ENCODE data around the gene CELF5. TPM values are rescaled to one million over a fixed set of nuclear protein-coding genes. Genes with fewer than 3 reads are reported as not detected.
"Not testable (repeated sequence)": the region's sequence is repeated elsewhere in the genome, so short reads cannot be mapped to it uniquely, and the experiment has no call there.

Gene CELF5
- total RNA-seq, 1 donor from 2014 or later: 1.7 TPM

DNA sequence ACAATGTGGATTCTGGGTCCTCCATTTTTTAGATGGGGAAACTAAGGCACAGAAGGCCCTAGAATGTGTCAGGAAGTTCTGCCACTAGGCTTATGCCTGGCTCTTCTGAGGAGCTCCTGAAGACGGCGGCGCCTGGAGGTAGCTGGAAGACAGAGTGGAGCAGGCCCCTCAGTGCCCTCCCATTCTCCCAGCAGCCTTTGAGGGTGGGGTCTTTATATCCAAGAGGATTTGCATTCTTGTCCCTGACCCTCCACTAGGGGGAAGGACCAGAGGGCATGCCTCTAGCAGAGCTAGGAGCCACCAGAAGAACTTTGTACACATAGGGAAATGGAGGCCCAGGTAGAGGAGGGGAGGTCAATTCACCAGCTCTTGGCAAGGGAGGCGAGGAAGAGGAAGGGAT is 9.4 kb downstream of the CELF5 start:
- Mint-ChIP-seq H3K27ac (no peak overlapping the region), H3K27me3 (peaks cover 24% of the 10 kb centered on the region), H3K9me3 (ENCODE audit: low read depth) (no peaks in the 10 kb centered on the region), H3K4me3 (ENCODE audit: low read depth) (no peak overlapping the region), H3K4me1 (ENCODE audit: low read depth) (no peaks in the 10 kb centered on the region), H3K36me3 (ENCODE audit: insufficient read depth) (no peaks in the 10 kb centered on the region)
- TF ChIP-seq, protein P1, sequence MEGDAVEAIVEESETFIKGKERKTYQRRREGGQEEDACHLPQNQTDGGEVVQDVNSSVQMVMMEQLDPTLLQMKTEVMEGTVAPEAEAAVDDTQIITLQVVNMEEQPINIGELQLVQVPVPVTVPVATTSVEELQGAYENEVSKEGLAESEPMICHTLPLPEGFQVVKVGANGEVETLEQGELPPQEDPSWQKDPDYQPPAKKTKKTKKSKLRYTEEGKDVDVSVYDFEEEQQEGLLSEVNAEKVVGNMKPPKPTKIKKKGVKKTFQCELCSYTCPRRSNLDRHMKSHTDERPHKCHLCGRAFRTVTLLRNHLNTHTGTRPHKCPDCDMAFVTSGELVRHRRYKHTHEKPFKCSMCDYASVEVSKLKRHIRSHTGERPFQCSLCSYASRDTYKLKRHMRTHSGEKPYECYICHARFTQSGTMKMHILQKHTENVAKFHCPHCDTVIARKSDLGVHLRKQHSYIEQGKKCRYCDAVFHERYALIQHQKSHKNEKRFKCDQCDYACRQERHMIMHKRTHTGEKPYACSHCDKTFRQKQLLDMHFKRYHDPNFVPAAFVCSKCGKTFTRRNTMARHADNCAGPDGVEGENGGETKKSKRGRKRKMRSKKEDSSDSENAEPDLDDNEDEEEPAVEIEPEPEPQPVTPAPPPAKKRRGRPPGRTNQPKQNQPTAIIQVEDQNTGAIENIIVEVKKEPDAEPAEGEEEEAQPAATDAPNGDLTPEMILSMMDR (IDR thresholded peaks at IDR 0.05; ENCODE audit: unreplicated experiment): no peak
- no peak for DNase-seq (ENCODE audit: low spot score, unreplicated experiment)

DNA sequence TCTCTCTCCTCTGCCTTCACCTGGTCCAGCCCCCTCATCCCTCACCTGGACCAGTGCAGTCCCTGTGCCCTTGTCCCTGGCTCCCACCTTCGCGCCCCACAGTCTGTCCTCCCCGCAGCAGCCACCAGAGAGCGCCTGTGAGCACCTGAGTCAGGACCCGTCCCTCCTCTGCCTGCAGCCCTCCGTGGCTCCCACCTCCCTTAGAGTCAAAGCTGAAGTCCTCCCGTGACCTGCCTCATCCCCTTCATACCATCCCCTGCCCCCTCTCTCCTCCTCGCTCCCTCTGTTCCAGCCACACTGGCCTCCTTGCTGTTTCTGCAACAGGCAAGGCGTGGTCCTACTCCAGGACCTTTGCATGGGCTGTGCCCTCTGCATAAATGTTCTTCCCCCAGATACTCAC is 10.3 kb downstream of the CELF5 start:
- Mint-ChIP-seq H3K27me3 (peaks cover 26% of the 10 kb centered on the region), H3K4me1 (ENCODE audit: low read depth) (no peaks in the 10 kb centered on the region), H3K27ac (no peak overlapping the region), H3K36me3 (ENCODE audit: insufficient read depth) (no peaks in the 10 kb centered on the region), H3K9me3 (ENCODE audit: low read depth) (no peaks in the 10 kb centered on the region), H3K4me3 (ENCODE audit: low read depth) (no peak overlapping the region)
- no peak for DNase-seq (ENCODE audit: low spot score, unreplicated experiment)
- TF ChIP-seq, protein P1 (IDR thresholded peaks at IDR 0.05; ENCODE audit: unreplicated experiment): peak; percentile 36

DNA sequence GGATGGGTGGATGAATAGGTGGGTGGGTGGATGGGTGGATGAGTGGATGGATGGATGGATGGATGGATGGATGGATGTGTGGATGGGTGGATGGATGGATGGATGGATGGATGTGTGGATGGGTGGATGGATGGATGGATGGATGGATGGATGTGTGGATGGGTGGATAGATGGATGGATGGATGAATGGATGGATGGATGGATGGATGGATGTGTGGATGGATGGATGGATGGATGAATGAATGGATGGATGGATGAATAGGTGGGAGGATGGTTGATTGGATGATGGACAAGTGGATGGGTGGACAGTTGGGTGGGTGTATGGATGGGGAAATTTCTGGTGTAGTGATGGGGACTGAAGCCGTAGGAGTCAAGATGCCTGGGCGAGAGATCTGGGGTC is 11.1 kb downstream of the CELF5 start:
- not testable (repeated sequence) for H3K4me1 Mint-ChIP-seq (ENCODE audit: low read depth); H3K4me3 Mint-ChIP-seq (ENCODE audit: low read depth); DNase-seq (ENCODE audit: low spot score, unreplicated experiment); H3K27ac Mint-ChIP-seq; H3K9me3 Mint-ChIP-seq (ENCODE audit: low read depth); H3K36me3 Mint-ChIP-seq (ENCODE audit: insufficient read depth)
- peaks cover 28% of the 10 kb centered on the region for H3K27me3 Mint-ChIP-seq

DNA sequence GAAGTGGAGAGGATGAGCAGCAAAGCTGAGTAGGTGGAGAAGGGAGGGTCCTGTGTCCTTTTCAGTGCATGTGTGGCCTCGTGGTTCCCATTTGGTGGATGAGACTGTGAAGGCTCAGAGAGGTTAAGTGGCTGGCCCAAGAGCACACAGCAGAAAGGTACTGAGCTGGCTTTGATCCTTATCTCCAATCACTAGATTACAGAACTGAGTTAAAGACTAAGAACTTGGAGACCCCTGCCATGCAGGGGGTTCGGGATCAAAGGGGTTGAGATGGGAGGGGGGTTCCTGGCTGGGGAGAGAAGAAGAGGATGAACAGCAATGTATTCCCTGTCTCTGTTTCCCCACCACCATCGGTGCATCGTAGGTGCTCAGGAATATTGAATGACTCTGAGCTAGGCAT is 11.8 kb downstream of the CELF5 start:
- Mint-ChIP-seq H3K36me3 (ENCODE audit: insufficient read depth) (no peaks in the 10 kb centered on the region), H3K27me3 (peaks cover 28% of the 10 kb centered on the region), H3K4me3 (ENCODE audit: low read depth) (no peak overlapping the region), H3K4me1 (ENCODE audit: low read depth) (no peaks in the 10 kb centered on the region), H3K9me3 (ENCODE audit: low read depth) (no peaks in the 10 kb centered on the region), H3K27ac (no peak overlapping the region)
- TF ChIP-seq, protein P1 (IDR thresholded peaks at IDR 0.05; ENCODE audit: unreplicated experiment): no peak
- no peak for DNase-seq (ENCODE audit: low spot score, unreplicated experiment)

DNA sequence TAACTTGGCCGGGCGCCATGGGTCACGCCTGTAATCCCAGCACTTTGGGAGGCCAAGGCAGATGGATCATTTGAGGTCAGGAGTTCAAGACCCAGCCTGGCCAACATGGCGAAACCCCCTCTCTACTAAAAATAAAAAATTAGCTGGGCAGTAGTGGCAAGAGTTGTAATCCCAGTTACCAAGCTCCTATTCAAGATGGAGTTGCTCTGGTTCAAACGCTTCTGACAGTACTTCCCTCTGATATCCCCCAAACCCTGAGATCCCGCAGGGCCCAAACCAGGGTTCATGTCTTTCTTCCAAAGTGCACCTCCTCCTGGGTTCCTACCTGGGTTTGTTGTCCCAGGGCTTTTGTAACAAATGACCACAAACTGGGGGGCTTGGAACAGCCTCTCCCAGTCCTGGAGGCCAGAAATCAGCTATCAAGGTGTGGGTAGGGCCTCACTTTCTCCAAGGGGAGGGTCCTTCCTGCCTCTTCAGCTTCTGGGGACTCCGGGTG is 13.7 kb downstream of the CELF5 start:
- H3K9me3 Mint-ChIP-seq (ENCODE audit: low read depth): no peaks in the 10 kb centered on the region
- TF ChIP-seq, protein P1 (IDR thresholded peaks at IDR 0.05; ENCODE audit: unreplicated experiment): no peak
- H3K36me3 Mint-ChIP-seq (ENCODE audit: insufficient read depth): no peaks in the 10 kb centered on the region
- no peak overlapping the region for H3K27ac Mint-ChIP-seq
- H3K27me3 Mint-ChIP-seq: peaks cover 22% of the 10 kb centered on the region
- DNase-seq (ENCODE audit: low spot score, unreplicated experiment): no peak
- no peaks in the 10 kb centered on the region for H3K4me1 Mint-ChIP-seq (ENCODE audit: low read depth)
- H3K4me3 Mint-ChIP-seq (ENCODE audit: low read depth): no peak overlapping the region

DNA sequence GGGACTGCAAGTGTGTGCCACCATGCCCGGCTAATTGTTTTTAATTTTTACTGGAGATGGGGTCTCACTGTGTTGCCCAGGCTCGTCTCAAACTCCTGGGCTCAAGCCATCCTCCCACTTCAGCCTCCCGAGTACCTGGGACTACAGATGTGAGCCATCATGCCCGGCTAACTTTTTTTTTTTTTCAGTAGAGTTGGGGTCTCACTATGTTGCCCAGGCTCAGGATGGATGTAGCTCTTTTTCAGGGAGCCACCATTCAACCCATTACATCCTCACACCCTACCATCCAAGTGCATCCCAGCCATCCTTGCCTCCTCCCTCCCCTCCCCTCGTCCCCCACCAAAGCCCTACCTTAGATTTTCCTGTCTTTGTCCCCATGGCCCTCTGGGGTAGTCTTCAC is 14.9 kb downstream of the CELF5 start:
- DNase-seq (ENCODE audit: low spot score, unreplicated experiment): no peak
- Mint-ChIP-seq H3K4me3 (ENCODE audit: low read depth) (no peak overlapping the region), H3K9me3 (ENCODE audit: low read depth) (no peaks in the 10 kb centered on the region), H3K36me3 (ENCODE audit: insufficient read depth) (no peaks in the 10 kb centered on the region), H3K27ac (no peak overlapping the region), H3K27me3 (peaks cover 11% of the 10 kb centered on the region), H3K4me1 (ENCODE audit: low read depth) (no peaks in the 10 kb centered on the region)
- TF ChIP-seq, protein P1 (IDR thresholded peaks at IDR 0.05; ENCODE audit: unreplicated experiment): no peak

Data from progenitor cell of endocrine pancreas (in vitro differentiated cells).